PC-3 (cell line): ENCODE measurements around the gene DIP2C. TPM values are rescaled to one million over a fixed set of nuclear protein-coding genes. Genes with fewer than 3 reads are reported as not detected.
"Not testable (repeated sequence)": the region's sequence is repeated elsewhere in the genome, so short reads cannot be mapped to it uniquely, and the experiment has no call there.

Source experiments
- ATAC-seq: fragments of 200-7000 bp; cut with Tn5 transposase; 2 replicates; pipeline ENCODE4 v1.9.1; 2020; ENCODE audit warnings: mild to moderate bottlenecking, moderate library complexity
- BruUV-seq: library from RNA; stranded (reverse); fragments of 400-500 nt; replicated peaks from 2 replicates; lab custom pipeline; 2021; lab: Mats Ljungman, UMichigan
- CTCF ChIA-PET: fragments of 300-600 bp; sonication (Branson Sonifier 250); formaldehyde crosslinking; loops from one replicate; lab custom pipeline; 2022; ENCODE audit warnings: antibody characterized with exemption; lab: Charles Lee
- POLR2A ChIA-PET: fragments of 300-600 bp; sonication (Branson Sonifier 250); formaldehyde crosslinking; loops from one replicate; lab custom pipeline; 2022; ENCODE audit warnings: antibody characterized with exemption; ENCODE audit not compliant: unreplicated experiment; lab: Charles Lee
- DNase-seq: peaks from one replicate; pipeline ENCODE4 v3.0.0-alpha.2; 2015
- H2AFZ ChIP-seq: fragments of 300-600 bp; sonication (generic); 2 replicates; pipeline ENCODE4 v1.6.0; 2016; ENCODE audit warnings: antibody characterized with exemption, low read length
- H3F3A ChIP-seq: fragments of 300-600 bp; sonication (generic); one replicate; pipeline ENCODE4 v1.6.0; 2017; ENCODE audit warnings: antibody characterized with exemption, low read length, control low read depth, mild to moderate bottlenecking; ENCODE audit not compliant: unreplicated experiment
- H3K27ac ChIP-seq: fragments of 300-600 bp; sonication (generic); 2 replicates; pipeline ENCODE4 v1.5.1; 2016; ENCODE audit warnings: mild to moderate bottlenecking, low read length
- H3K27me3 ChIP-seq: fragments of 300-600 bp; sonication (generic); 2 replicates; pipeline ENCODE4 v1.6.1; 2016; ENCODE audit warnings: low read length, mixed read lengths
- H3K36me3 ChIP-seq: fragments of 300-600 bp; sonication (generic); 2 replicates; pipeline ENCODE4 v1.6.1; 2016; ENCODE audit warnings: low read depth, mixed run types, low read length, mixed read lengths
- H3K4me1 ChIP-seq: fragments of 300-600 bp; sonication (generic); 2 replicates; pipeline ENCODE4 v1.5.1; 2016; ENCODE audit warnings: low read length; ENCODE audit not compliant: insufficient read depth
- H3K4me2 ChIP-seq: fragments of 300-600 bp; sonication (generic); 2 replicates; pipeline ENCODE4 v1.6.0; 2016; ENCODE audit warnings: low read length
- H3K4me3 ChIP-seq: fragments of 300-600 bp; sonication (generic); 2 replicates; pipeline ENCODE4 v1.5.1; 2016; ENCODE audit warnings: mild to moderate bottlenecking, low read length, mixed read lengths
- H3K79me2 ChIP-seq: fragments of 300-600 bp; sonication (generic); 2 replicates; pipeline ENCODE4 v1.6.1; 2017; ENCODE audit warnings: low read length, mixed read lengths
- H3K9ac ChIP-seq: fragments of 300-600 bp; sonication (generic); 2 replicates; pipeline ENCODE4 v1.6.0; 2016; ENCODE audit warnings: mild to moderate bottlenecking, low read length
- H3K9me2 ChIP-seq: fragments of 300-600 bp; sonication (generic); replicated peaks from 2 replicates; pipeline ENCODE4 v1.6.1; 2016; ENCODE audit warnings: mixed run types, low read length, mixed read lengths
- H3K9me3 ChIP-seq: fragments of 300-600 bp; sonication (generic); 2 replicates; pipeline ENCODE4 v1.6.1; 2016; ENCODE audit warnings: low read length, mixed read lengths
- H4K20me1 ChIP-seq: fragments of 300-600 bp; sonication (generic); 2 replicates; pipeline ENCODE4 v1.6.1; 2016; ENCODE audit warnings: low read length, mixed read lengths
- EZH2 ChIP-seq: fragments of 300-600 bp; sonication (generic); IDR thresholded peaks from one replicate; pipeline ENCODE4 v1.6.1; 2017; ENCODE audit warnings: antibody characterized with exemption, mild to moderate bottlenecking, low read length; ENCODE audit not compliant: unreplicated experiment
- EZH2phosphoT487 ChIP-seq: fragments of 300-600 bp; sonication (generic); IDR thresholded peaks from 2 replicates; pipeline ENCODE4 v1.6.1; 2018; ENCODE audit warnings: mild to moderate bottlenecking, antibody characterized with exemption, low read length, borderline replicate concordance
- intact Hi-C: fragments of 100-400 bp; cut with micrococcal nuclease; formaldehyde crosslinking; loops from 2 replicates; pipeline ENCODE4 v1.9.0; 2023
- total RNA-seq: library from RNA; depleted of rRNA; stranded (reverse); fragments of >200 nt; gene quantifications from 2 replicates; pipeline ENCODE4 v1.2.3, GENCODE V29; 2014
- TF ChIP-seq, protein P1 (sequence below): fragments of 300-600 bp; sonication (generic); conservative IDR thresholded peaks from 2 replicates; pipeline ENCODE4 v1.5.1; 2017; ENCODE audit warnings: antibody characterized with exemption, low read depth, mild to moderate bottlenecking, low read length

The DIP2C gene
- total RNA-seq, 1 experiment from 2014 or later: 3.1 TPM

GRCh38 chr10:707456-707855 lies 18.0 kb upstream of the DIP2C start:
- Histone ChIP-seq H3K9me2 (no peaks in the 10 kb centered on the region), H3K4me3 (no peak overlapping the region), H3K4me2 (no peak overlapping the region), H3K9me3 (no peaks in the 10 kb centered on the region), H3K4me1 (no peaks in the 10 kb centered on the region), H2AFZ (no peak overlapping the region), H4K20me1 (no peaks in the 10 kb centered on the region), H3K27me3 (no peaks in the 10 kb centered on the region), H3F3A (no peaks in the 10 kb centered on the region), H3K9ac (no peak overlapping the region), H3K36me3 (no peaks in the 10 kb centered on the region), H3K79me2 (no peaks in the 10 kb centered on the region), H3K27ac (no peak overlapping the region)
- intact Hi-C loops: no loop called here
- ChIA-PET POLR2A (no interaction called here), CTCF (no interaction called here)
- DNase-seq: no peak
- ATAC-seq: no peak
- no TSS peak for BruUV-seq
- TF ChIP-seq EZH2phosphoT487 (no peak), EZH2 (no peak)
- TF ChIP-seq, protein P1, sequence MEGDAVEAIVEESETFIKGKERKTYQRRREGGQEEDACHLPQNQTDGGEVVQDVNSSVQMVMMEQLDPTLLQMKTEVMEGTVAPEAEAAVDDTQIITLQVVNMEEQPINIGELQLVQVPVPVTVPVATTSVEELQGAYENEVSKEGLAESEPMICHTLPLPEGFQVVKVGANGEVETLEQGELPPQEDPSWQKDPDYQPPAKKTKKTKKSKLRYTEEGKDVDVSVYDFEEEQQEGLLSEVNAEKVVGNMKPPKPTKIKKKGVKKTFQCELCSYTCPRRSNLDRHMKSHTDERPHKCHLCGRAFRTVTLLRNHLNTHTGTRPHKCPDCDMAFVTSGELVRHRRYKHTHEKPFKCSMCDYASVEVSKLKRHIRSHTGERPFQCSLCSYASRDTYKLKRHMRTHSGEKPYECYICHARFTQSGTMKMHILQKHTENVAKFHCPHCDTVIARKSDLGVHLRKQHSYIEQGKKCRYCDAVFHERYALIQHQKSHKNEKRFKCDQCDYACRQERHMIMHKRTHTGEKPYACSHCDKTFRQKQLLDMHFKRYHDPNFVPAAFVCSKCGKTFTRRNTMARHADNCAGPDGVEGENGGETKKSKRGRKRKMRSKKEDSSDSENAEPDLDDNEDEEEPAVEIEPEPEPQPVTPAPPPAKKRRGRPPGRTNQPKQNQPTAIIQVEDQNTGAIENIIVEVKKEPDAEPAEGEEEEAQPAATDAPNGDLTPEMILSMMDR: no peak

- Histone ChIP-seq H2AFZ (no peak overlapping the region), H3K36me3 (no peaks in the 10 kb centered on the region), H3K4me2 (no peak overlapping the region), H3K9me3 (no peaks in the 10 kb centered on the region), H3K27ac (no peak overlapping the region), H3K79me2 (no peaks in the 10 kb centered on the region), H3K4me3 (no peak overlapping the region), H3K9ac (no peak overlapping the region), H3K4me1 (no peaks in the 10 kb centered on the region), H3K9me2 (no peaks in the 10 kb centered on the region), H3K27me3 (peaks cover 4% of the 10 kb centered on the region; the same call in 1 of the 2 replicates), H3F3A (no peaks in the 10 kb centered on the region), H4K20me1 (no peaks in the 10 kb centered on the region)
- DNase-seq (no peak), ATAC-seq (no peak)
- intact Hi-C loops: no loop called here
- POLR2A ChIA-PET: no interaction called here
- CTCF ChIA-PET: no interaction called here
- no TSS peak for BruUV-seq
- TF ChIP-seq EZH2: no peak
- TF ChIP-seq, protein P1: no peak
- no peak for TF ChIP-seq EZH2phosphoT487
Measured at GRCh38 chr10:703118-703517, 13.7 kb upstream of the DIP2C start.

DNA sequence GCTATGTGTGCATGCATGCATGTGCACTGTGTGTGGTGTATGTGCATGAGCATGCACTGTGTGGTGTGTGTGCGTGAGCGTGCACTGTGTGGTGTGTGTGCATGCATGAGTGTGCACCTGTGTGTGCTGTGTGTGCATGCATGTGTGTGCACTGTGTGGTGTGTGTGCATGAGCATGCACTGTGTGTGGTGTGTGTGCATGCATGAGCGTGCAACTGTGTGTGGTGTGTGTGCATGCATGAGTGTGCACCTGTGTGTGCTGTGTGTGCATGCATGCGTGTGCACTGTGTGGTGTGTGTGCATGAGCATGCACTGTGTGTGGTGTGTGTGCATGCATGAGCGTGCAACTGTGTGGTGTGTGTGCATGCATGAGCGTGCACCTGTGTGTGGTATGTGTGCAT lies 10.7 kb upstream of the DIP2C start:
- H3K4me1 ChIP-seq, DNase-seq, H3K4me3 ChIP-seq, H3K27ac ChIP-seq, H2AFZ ChIP-seq, H3K36me3 ChIP-seq, H3K27me3 ChIP-seq, intact Hi-C loops, H3K9me2 ChIP-seq, ATAC-seq, H3K4me2 ChIP-seq, H3K9ac ChIP-seq, CTCF ChIA-PET, H3F3A ChIP-seq, POLR2A ChIA-PET, H4K20me1 ChIP-seq, H3K9me3 ChIP-seq, H3K79me2 ChIP-seq, BruUV-seq: not testable (repeated sequence)
